RWPE2 (cell line): ENCODE results near the gene ZNF598.

Source experiments
- ATAC-seq: fragments of 200-7000 bp; cut with Tn5 transposase; 3 replicates; pipeline ENCODE4 v1.9.1; 2021; ENCODE audit warnings: low read depth
- DNase-seq: peaks from one replicate; pipeline ENCODE4 v3.0.0-alpha.2; 2020; ENCODE audit warnings: low spot score
- H3K27ac ChIP-seq: fragments of 450-650 bp; 2 replicates; pipeline ENCODE4 v1.5.1; 2017; ENCODE audit warnings: mild to moderate bottlenecking; ENCODE audit not compliant: poor library complexity, severe bottlenecking
- H3K27me3 ChIP-seq: fragments of 250-450 bp; sonication (Bioruptor Pico); 2 replicates; pipeline ENCODE4 v1.5.1; 2021; ENCODE audit warnings: mild to moderate bottlenecking, moderate library complexity; ENCODE audit not compliant: insufficient read depth, poor library complexity, severe bottlenecking
- H3K36me3 ChIP-seq: fragments of 250-450 bp; sonication (Bioruptor Pico); 2 replicates; pipeline ENCODE4 v1.5.1; 2020; ENCODE audit warnings: low read depth, mild to moderate bottlenecking, moderate library complexity
- H3K4me1 ChIP-seq: fragments of 250-450 bp; sonication (Bioruptor Pico); 2 replicates; pipeline ENCODE4 v1.5.1; 2021; ENCODE audit warnings: mild to moderate bottlenecking, moderate library complexity; ENCODE audit not compliant: insufficient read depth, poor library complexity, severe bottlenecking
- H3K4me3 ChIP-seq: fragments of 250-450 bp; sonication (Bioruptor Pico); 2 replicates; pipeline ENCODE4 v1.5.1; 2021; ENCODE audit warnings: mild to moderate bottlenecking, moderate library complexity; ENCODE audit not compliant: severe bottlenecking
- H3K9me3 ChIP-seq: fragments of 250-450 bp; sonication (Bioruptor Pico); 2 replicates; pipeline ENCODE4 v1.5.1; 2021; ENCODE audit warnings: mild to moderate bottlenecking, moderate library complexity; ENCODE audit not compliant: severe bottlenecking
- TF ChIP-seq, protein P1 (sequence below): fragments of 450-650 bp; IDR thresholded peaks from one replicate; pipeline ENCODE4 v1.5.1; 2017; ENCODE audit warnings: mild to moderate bottlenecking, moderate library complexity; ENCODE audit not compliant: poor library complexity, severe bottlenecking

ZNF598 gene

GRCh38 chr16:1976216-1976520 is 33.5 kb downstream of the ZNF598 start:
- ATAC-seq = no peak
- H3K4me3 ChIP-seq = no peak overlapping the region
- TF ChIP-seq, protein P1, sequence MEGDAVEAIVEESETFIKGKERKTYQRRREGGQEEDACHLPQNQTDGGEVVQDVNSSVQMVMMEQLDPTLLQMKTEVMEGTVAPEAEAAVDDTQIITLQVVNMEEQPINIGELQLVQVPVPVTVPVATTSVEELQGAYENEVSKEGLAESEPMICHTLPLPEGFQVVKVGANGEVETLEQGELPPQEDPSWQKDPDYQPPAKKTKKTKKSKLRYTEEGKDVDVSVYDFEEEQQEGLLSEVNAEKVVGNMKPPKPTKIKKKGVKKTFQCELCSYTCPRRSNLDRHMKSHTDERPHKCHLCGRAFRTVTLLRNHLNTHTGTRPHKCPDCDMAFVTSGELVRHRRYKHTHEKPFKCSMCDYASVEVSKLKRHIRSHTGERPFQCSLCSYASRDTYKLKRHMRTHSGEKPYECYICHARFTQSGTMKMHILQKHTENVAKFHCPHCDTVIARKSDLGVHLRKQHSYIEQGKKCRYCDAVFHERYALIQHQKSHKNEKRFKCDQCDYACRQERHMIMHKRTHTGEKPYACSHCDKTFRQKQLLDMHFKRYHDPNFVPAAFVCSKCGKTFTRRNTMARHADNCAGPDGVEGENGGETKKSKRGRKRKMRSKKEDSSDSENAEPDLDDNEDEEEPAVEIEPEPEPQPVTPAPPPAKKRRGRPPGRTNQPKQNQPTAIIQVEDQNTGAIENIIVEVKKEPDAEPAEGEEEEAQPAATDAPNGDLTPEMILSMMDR = no peak
- H3K9me3 ChIP-seq = no peaks in the 10 kb centered on the region
- H3K27me3 ChIP-seq = no peaks in the 10 kb centered on the region
- no peaks in the 10 kb centered on the region for H3K4me1 ChIP-seq
- no peak for DNase-seq
- no peak overlapping the region for H3K27ac ChIP-seq
- peaks cover 31% of the 10 kb centered on the region for H3K36me3 ChIP-seq

- no peak overlapping the region for H3K27ac ChIP-seq
- DNase-seq = no peak
- H3K9me3 ChIP-seq = no peaks in the 10 kb centered on the region
- H3K27me3 ChIP-seq = no peaks in the 10 kb centered on the region
- TF ChIP-seq, protein P1 = no peak
- no peak overlapping the region for H3K4me3 ChIP-seq
- H3K36me3 ChIP-seq = peaks cover 31% of the 10 kb centered on the region
- ATAC-seq = no peak
- H3K4me1 ChIP-seq = no peaks in the 10 kb centered on the region
Measured at GRCh38 chr16:1975432-1976215, 34.0 kb downstream of the ZNF598 start.

DNA sequence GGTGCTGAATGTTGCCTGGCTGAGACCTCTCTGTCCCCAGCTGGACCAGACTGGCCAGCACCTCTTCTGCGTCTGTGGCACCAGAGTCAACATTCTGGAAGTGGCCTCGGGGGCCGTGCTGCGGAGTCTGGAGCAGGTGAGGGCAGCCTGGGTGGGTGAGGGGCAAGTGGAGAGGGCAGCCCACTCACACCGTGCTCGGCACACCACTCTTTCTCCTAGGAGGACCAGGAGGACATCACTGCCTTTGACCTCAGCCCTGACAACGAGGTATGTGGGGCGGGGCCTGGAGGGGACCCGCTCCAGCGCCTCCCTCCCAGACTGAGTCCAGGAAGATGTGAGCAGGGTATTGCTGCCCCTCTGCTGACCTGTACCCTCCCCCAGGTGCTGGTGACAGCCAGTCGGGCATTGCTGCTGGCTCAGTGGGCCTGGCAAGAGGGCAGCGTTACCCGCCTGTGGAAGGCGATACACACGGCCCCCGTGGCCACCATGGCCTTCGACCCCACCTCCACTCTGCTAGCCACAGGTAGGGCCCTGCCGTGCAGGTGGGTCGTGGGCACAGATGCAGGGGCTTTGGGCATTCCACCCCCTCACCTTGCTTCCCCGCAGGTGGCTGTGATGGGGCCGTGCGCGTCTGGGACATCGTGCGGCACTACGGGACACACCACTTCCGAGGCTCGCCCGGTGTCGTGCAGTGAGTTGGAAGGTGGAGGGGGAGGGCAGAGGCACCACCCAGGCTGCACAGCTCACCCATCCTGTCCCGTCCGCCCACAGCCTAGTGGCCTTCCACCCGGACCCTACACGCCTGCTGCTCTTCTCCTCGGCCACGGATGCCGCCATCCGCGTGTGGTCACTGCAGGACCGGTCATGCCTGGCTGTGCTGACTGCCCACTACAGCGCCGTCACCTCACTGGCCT is 35.2 kb downstream of the ZNF598 start:
- DNase-seq (no peak), ATAC-seq (no peak)
- Histone ChIP-seq H3K4me3 (no peak overlapping the region), H3K36me3 (peaks cover 31% of the 10 kb centered on the region), H3K4me1 (no peaks in the 10 kb centered on the region), H3K27me3 (no peaks in the 10 kb centered on the region), H3K9me3 (no peaks in the 10 kb centered on the region), H3K27ac (no peak overlapping the region)
- TF ChIP-seq, protein P1 = no peak

- H3K4me3 ChIP-seq = no peak overlapping the region
- no peak for ATAC-seq
- H3K9me3 ChIP-seq = no peaks in the 10 kb centered on the region
- no peaks in the 10 kb centered on the region for H3K27me3 ChIP-seq
- H3K4me1 ChIP-seq = no peaks in the 10 kb centered on the region
- no peak overlapping the region for H3K27ac ChIP-seq
- no peak for DNase-seq
- H3K36me3 ChIP-seq = peaks cover 28% of the 10 kb centered on the region
- TF ChIP-seq, protein P1 = no peak
Measured at GRCh38 chr16:1973461-1974156, 36.0 kb downstream of the ZNF598 start.
